Astrocyte of the cerebellum (primary cell): ENCODE results near the gene MRFAP1L1.
A peak's percentile ranks its signal among the peaks of the same experiment; 100 is the strongest.

Source experiments
- DNase-seq: peaks from one replicate; pipeline ENCODE4 v3.0.0-alpha.2; 2011; ENCODE audit warnings: low read depth
- H3K4me3 ChIP-seq: 2 replicates; pipeline ENCODE4 v1.5.1; 2011; ENCODE audit warnings: mild to moderate bottlenecking, low read depth, low read length, moderate library complexity
- CTCF ChIP-seq: IDR thresholded peaks from 2 replicates; pipeline ENCODE4 v1.5.1; 2012; ENCODE audit warnings: low read length, low read depth, moderate library complexity, mild to moderate bottlenecking; ENCODE audit errors: missing control alignments
- in situ Hi-C: cut with HindIII; loops from 2 replicates; pipeline ENCODE4 v1.10.0; 2017; ENCODE audit warnings: low sequenced_read_pairs

The MRFAP1L1 gene

DNA sequence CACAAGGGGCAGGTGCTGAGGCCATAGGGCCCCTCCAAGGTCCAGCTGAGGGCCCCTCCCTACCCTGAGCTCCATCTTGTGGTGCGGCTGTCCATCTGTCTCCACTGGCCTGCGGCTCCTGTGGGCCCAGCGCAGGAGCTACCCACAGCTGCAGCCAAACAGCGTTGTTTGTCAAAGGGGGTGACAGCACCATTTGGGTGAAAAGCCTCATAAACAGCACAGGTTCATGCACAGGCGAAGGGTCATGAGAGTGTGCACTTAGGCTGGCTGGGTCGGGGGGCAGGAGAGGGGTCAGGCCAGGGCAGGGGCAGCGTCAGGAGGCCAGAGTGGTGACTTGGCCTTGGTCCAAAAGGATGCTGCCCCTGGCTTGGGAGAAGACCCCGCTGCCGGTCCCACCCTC is 38.6 kb upstream of the MRFAP1L1 start:
- no peak for TF ChIP-seq CTCF
- DNase-seq = no peak
- no peak overlapping the region for H3K4me3 ChIP-seq
- in situ Hi-C loops = no loop called here

GRCh38 chr4:6747294-6748051 is 37.8 kb upstream of the MRFAP1L1 start:
- no peak for DNase-seq
- H3K4me3 ChIP-seq = no peak overlapping the region
- in situ Hi-C loops = no loop called here
- no peak for TF ChIP-seq CTCF

DNA sequence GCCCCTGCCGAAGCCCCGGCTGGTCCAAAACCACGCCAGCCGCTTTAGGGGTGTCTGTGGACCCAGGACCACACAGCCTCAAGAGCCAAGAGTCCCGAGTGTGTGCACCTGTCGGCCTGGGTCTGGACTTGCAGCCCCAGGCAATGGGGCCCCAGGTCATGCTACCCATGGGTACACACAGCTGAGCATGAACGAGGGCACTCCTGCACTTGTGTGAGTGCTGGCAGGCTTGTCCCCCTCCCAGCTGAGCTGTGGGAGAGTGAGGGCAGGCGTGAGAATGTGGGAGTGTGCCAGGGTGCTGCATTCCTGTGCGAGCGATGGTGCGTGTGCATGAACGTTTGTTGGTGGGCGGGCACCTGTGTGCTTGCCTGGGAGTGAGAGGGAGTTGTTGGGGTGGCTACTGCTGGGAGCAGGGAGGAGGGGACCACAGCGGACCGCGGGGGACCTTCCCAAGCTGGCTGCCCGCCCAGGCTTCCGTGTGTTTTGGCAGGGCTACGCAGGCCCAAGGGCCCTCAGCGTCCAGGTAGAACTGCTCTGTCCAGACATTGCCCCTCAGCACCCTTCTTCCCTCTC is 37.1 kb upstream of the MRFAP1L1 start:
- no peak overlapping the region for H3K4me3 ChIP-seq
- TF ChIP-seq CTCF = no peak
- peak; percentile 6 for DNase-seq
- in situ Hi-C loops = no loop called here

DNA sequence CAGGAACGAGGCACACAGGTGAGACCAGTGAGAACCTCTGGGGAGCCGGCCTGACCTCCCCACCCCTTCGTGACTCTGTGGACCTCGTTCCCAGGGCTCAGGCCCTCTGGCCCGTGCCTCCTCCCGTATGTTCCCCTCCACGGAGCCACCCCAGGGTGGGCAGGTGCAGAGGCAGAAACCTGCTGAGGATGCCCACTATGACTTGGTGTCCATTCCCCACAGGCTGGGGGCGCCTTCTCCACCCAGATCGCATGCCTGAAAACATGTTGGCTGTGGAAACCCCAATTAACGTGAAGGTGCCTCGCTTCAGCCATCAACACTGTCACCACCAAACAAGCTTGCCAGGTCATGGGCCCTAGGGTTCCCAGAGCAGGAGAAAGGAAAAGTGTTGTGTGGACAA is 33.3 kb upstream of the MRFAP1L1 start:
- in situ Hi-C loops = no loop called here
- no peak for DNase-seq
- TF ChIP-seq CTCF = no peak
- H3K4me3 ChIP-seq = no peak overlapping the region

- no peak for DNase-seq
- in situ Hi-C loops = no loop called here
- no peak for TF ChIP-seq CTCF
- H3K4me3 ChIP-seq = no peak overlapping the region
These were observed 32.8 kb upstream of the MRFAP1L1 start for GRCh38 chr4:6742507-6742906.

DNA sequence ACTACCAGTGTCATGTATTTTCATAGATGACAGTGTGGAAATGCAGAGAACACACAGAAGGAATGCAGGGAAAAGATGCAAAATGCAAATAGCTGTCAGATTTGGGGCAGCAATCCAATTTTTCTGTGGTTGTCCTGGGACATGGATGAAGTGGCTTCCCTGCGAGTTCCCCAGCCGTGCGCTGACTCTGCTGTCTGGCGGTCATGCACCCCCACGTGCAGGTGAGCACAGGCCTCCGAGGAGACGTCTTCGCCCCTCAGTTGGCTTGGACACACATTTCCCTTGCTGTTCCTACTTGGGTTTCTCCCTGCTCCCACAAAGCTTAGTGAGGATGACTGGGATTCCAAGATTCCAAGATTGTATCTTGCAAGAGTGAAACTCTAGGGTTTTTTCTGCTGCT is 30.7 kb upstream of the MRFAP1L1 start:
- in situ Hi-C loops = no loop called here
- no peak overlapping the region for H3K4me3 ChIP-seq
- TF ChIP-seq CTCF = no peak
- DNase-seq = no peak
